ENCODE results near the gene LIMS2.

LIMS2 gene

GRCh38 chr2:127663566-127664064, 11.7 kb downstream of the LIMS2 start:
- H3K27me3 ChIP-seq (ENCODE audit: insufficient read depth, low read length, poor library complexity, severe bottlenecking): no peaks in the 10 kb centered on the region
- no peak overlapping the region for H3K9ac ChIP-seq (ENCODE audit: low read depth, low read length, poor library complexity, severe bottlenecking)
- no peaks in the 10 kb centered on the region for H3K4me1 ChIP-seq (ENCODE audit: insufficient read depth, low read length, poor library complexity, severe bottlenecking)
- TF ChIP-seq EZH2phosphoT487 (IDR thresholded peaks at IDR 0.05; ENCODE audit: borderline replicate concordance): no peak
- TF ChIP-seq CTCF (conservative IDR thresholded peaks at IDR 0.05; ENCODE audit: low read length): no peak
- no peak overlapping the region for H2AFZ ChIP-seq (ENCODE audit: low read length)
- H3K4me3 ChIP-seq (ENCODE audit: low read length, poor library complexity, severe bottlenecking): no peak overlapping the region
- H3F3A ChIP-seq (ENCODE audit: low read depth): no peaks in the 10 kb centered on the region
- H3K4me2 ChIP-seq (ENCODE audit: low read depth, low read length, poor library complexity, severe bottlenecking): no peak overlapping the region
- H3K9me2 ChIP-seq (replicated peaks; ENCODE audit: low read depth, low read length): no peaks in the 10 kb centered on the region
- H3K79me2 ChIP-seq (ENCODE audit: insufficient read depth, low read length): no peaks in the 10 kb centered on the region
- no peaks in the 10 kb centered on the region for H3K36me3 ChIP-seq (ENCODE audit: insufficient read depth, low read length)
- no peaks in the 10 kb centered on the region for H4K20me1 ChIP-seq (ENCODE audit: insufficient read depth, low read length, poor library complexity, severe bottlenecking)
- H3K9me3 ChIP-seq (ENCODE audit: insufficient read depth, low read depth, low read length): no peaks in the 10 kb centered on the region

- H3K36me3 ChIP-seq (ENCODE audit: insufficient read depth, low read length): no peaks in the 10 kb centered on the region
- no peaks in the 10 kb centered on the region for H3K79me2 ChIP-seq (ENCODE audit: insufficient read depth, low read length)
- no peaks in the 10 kb centered on the region for H3F3A ChIP-seq (ENCODE audit: low read depth)
- H3K27me3 ChIP-seq (ENCODE audit: insufficient read depth, low read length, poor library complexity, severe bottlenecking): no peaks in the 10 kb centered on the region
- H3K9me2 ChIP-seq (replicated peaks; ENCODE audit: low read depth, low read length): no peaks in the 10 kb centered on the region
- H4K20me1 ChIP-seq (ENCODE audit: insufficient read depth, low read length, poor library complexity, severe bottlenecking): no peaks in the 10 kb centered on the region
- TF ChIP-seq CTCF (conservative IDR thresholded peaks at IDR 0.05; ENCODE audit: low read length) (no peak), EZH2phosphoT487 (IDR thresholded peaks at IDR 0.05; ENCODE audit: borderline replicate concordance) (no peak)
- no peak overlapping the region for H2AFZ ChIP-seq (ENCODE audit: low read length)
- H3K9ac ChIP-seq (ENCODE audit: low read depth, low read length, poor library complexity, severe bottlenecking): no peak overlapping the region
- H3K4me3 ChIP-seq (ENCODE audit: low read length, poor library complexity, severe bottlenecking): no peak overlapping the region
- H3K9me3 ChIP-seq (ENCODE audit: insufficient read depth, low read depth, low read length): no peaks in the 10 kb centered on the region
- H3K4me2 ChIP-seq (ENCODE audit: low read depth, low read length, poor library complexity, severe bottlenecking): no peak overlapping the region
- H3K4me1 ChIP-seq (ENCODE audit: insufficient read depth, low read length, poor library complexity, severe bottlenecking): no peaks in the 10 kb centered on the region
Measured at GRCh38 chr2:127662937-127663565, 12.3 kb downstream of the LIMS2 start.

- H3K9ac ChIP-seq (ENCODE audit: low read depth, low read length, poor library complexity, severe bottlenecking): no peak overlapping the region
- no peaks in the 10 kb centered on the region for H3K4me1 ChIP-seq (ENCODE audit: insufficient read depth, low read length, poor library complexity, severe bottlenecking)
- H3K36me3 ChIP-seq (ENCODE audit: insufficient read depth, low read length): no peaks in the 10 kb centered on the region
- H3K9me3 ChIP-seq (ENCODE audit: insufficient read depth, low read depth, low read length): no peaks in the 10 kb centered on the region
- no peaks in the 10 kb centered on the region for H3K79me2 ChIP-seq (ENCODE audit: insufficient read depth, low read length)
- H4K20me1 ChIP-seq (ENCODE audit: insufficient read depth, low read length, poor library complexity, severe bottlenecking): no peaks in the 10 kb centered on the region
- TF ChIP-seq CTCF (conservative IDR thresholded peaks at IDR 0.05; ENCODE audit: low read length): no peak
- no peak for TF ChIP-seq EZH2phosphoT487 (IDR thresholded peaks at IDR 0.05; ENCODE audit: borderline replicate concordance)
- H3K4me2 ChIP-seq (ENCODE audit: low read depth, low read length, poor library complexity, severe bottlenecking): no peak overlapping the region
- H3K9me2 ChIP-seq (replicated peaks; ENCODE audit: low read depth, low read length): no peaks in the 10 kb centered on the region
- H3K27me3 ChIP-seq (ENCODE audit: insufficient read depth, low read length, poor library complexity, severe bottlenecking): no peaks in the 10 kb centered on the region
- H3F3A ChIP-seq (ENCODE audit: low read depth): no peaks in the 10 kb centered on the region
- H3K4me3 ChIP-seq (ENCODE audit: low read length, poor library complexity, severe bottlenecking): no peak overlapping the region
- H2AFZ ChIP-seq (ENCODE audit: low read length): no peak overlapping the region
Measured at GRCh38 chr2:127661949-127662510, 13.3 kb downstream of the LIMS2 start.

All from Loucy (cell line).